H1 (cell line): Measurements from ENCODE around the gene AIFM2. TPM values are rescaled to one million over a fixed set of nuclear protein-coding genes. Genes with fewer than 3 reads are reported as not detected.

Experiments
- CEBPB ChIP-seq: IDR thresholded peaks from 2 replicates; pipeline ENCODE4 v1.6.1; 2012; ENCODE audit warnings: low read depth, low read length
- HDAC2 ChIP-seq, 2 experiments: fragments of 300-600 bp in 1 of 2; sonication (generic) in 1 of 2; IDR thresholded peaks; 2 replicates each; pipeline ENCODE4 v1.6.1; 2011 to 2012; ENCODE audit warnings: low read depth in 2 of 2, low read length in 2 of 2, mild to moderate bottlenecking in 2 of 2, moderate library complexity in 2 of 2, borderline replicate concordance in 1 of 2, inconsistent platforms in 1 of 2
- RAD21 ChIP-seq, 2 experiments: IDR thresholded peaks in 1 of 2; conservative IDR thresholded peaks in 1 of 2; 2 replicates each; pipeline ENCODE4 v1.6.1; 2011; ENCODE audit warnings: low read depth in 2 of 2, low read length in 2 of 2, improper control_type of control experiment in 1 of 2, inconsistent platforms in 1 of 2, mild to moderate bottlenecking in 1 of 2, moderate library complexity in 1 of 2
- polyA plus RNA-seq, 7 experiments: library from polyadenylated mRNA; depleted of rRNA in 3 of 7; stranded (reverse) in 5 of 7; unstranded in 2 of 7; fragments of >200 nt in 5 of 7; fragments of 200-250 nt in 2 of 7; gene quantifications; 1 replicate in 5 of 7; 2 replicates in 1 of 7; 4 replicates in 1 of 7; pipeline versions ENCODE4 v1.2.1 to v1.2.3, GENCODE V29; 2011 to 2013; ENCODE audit warnings: missing spikeins in 2 of 7, mixed read lengths in 2 of 7
- total RNA-seq: library from RNA; stranded (reverse); fragmentation: NEBNext Ultra II Directional; extraction: Animal tissue kit (Norgen Biotek cat#: 25700); gene quantifications from 2 replicates; pipeline ENCODE4 v1.2.1, GENCODE V29; 2021

AIFM2 gene
- total and polyA plus RNA-seq, 2 of the 8 experiments (the other 6 are each of a cell fraction or from before 2014, with no cell fraction given): 4.0 TPM

DNA sequence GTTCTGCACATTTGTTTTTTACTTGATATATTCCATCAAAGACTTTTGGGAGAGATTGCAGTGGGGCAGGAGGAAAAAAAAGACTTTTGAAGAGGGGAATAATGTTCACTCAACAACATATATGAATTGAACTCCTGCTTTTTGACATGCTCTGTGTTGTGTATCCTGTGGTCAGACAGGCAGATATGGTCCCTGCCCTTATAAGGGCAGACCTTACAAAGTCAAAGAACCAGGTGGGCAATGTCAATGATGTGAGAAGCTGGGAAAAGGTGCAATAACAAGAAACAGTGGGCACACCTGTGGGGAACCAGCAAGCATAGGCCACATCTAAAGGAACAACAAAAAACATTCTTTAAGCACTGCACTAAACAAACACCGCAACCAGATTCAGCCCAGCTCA is 8.2 kb downstream of the AIFM2 start (continued):
- TF ChIP-seq HDAC2 (IDR thresholded peaks at IDR 0.05; ENCODE audit: borderline replicate concordance in 1 of 2, low read depth in 2 of 2, low read length in 2 of 2) (no peak), CEBPB (no peak), RAD21 (IDR thresholded peaks at IDR 0.05 in 1 of 2, conservative IDR thresholded peaks at IDR 0.05 in 1 of 2; ENCODE audit: low read depth in 2 of 2, low read length in 2 of 2) (no peak)
- TF ChIP-seq, all 59 proteins: peak for 0
